GM10266 (cell line): ENCODE results near the gene ZSWIM8.

Experiments used
- DNase-seq: peaks from one replicate; pipeline ENCODE4 v3.0.0; 2012; ENCODE audit errors: extremely low spot score
- CTCF ChIP-seq: IDR thresholded peaks from 2 replicates; pipeline ENCODE4 v1.5.1; 2012; ENCODE audit warnings: mild to moderate bottlenecking, low read depth; ENCODE audit not compliant: control insufficient read depth, insufficient read depth; ENCODE audit errors: missing control alignments

ZSWIM8 gene

GRCh38 chr10:73848821-73849489 lies 63.5 kb downstream of the ZSWIM8 start:
- peak; percentile 99 for TF ChIP-seq CTCF
- peak; percentile 93 for DNase-seq

DNA sequence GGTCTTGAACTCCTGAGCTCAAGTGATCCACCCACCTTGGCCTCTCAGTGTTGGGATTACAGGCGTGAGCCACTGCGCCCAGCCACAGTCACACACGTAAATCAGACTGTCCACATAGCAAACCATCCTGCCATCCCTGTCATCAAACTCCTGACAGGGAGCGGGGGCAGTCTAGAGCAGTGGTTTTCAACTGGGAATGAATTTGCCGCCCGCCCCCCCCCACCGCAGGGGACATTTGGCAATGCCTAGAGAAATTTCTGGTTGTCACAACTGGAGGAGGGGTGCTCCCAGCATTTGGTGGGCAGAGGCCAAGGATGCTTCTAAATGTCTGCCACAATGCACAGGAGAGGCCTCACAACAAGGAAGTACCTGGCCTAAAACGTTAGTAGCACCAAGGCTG lies 64.8 kb downstream of the ZSWIM8 start:
- no peak for TF ChIP-seq CTCF
- DNase-seq = no peak

GRCh38 chr10:73850863-73851461 lies 65.6 kb downstream of the ZSWIM8 start:
- no peak for DNase-seq
- TF ChIP-seq CTCF = no peak
